Cerebellar nuclear complex (tissue), 1 donor: ENCODE data around the gene OR1I1.

Experiments
- DNase-seq, 2 experiments: peaks; one replicate each; lab custom pipeline; 2025; lab: John Stamatoyannopoulos, UW

OR1I1 gene

GRCh38 chr19:15098460-15098859 is 16.4 kb downstream of the OR1I1 start:
- no peak for DNase-seq

GRCh38 chr19:15099017-15099582 is 17.1 kb downstream of the OR1I1 start:
- no peak for DNase-seq

- no peak for DNase-seq
These were observed 19.6 kb downstream of the OR1I1 start for GRCh38 chr19:15101479-15102082.

- DNase-seq = no peak
These were observed 22.0 kb downstream of the OR1I1 start for GRCh38 chr19:15104003-15104402.

GRCh38 chr19:15104411-15104810 is 22.4 kb downstream of the OR1I1 start:
- no peak for DNase-seq

- DNase-seq = no peak
These were observed 23.0 kb downstream of the OR1I1 start for GRCh38 chr19:15105044-15105443.

- DNase-seq = no peak
These were observed 25.3 kb downstream of the OR1I1 start, which contains the start of gene SYDE1 for GRCh38 chr19:15107061-15108010. Gene SYDE1, plus strand, starts transcription at chr19:15107401. Its CDS starts 33 bp downstream, at chr19:15107434.

- DNase-seq = no peak
These were observed 26.3 kb downstream of the OR1I1 start for GRCh38 chr19:15108145-15108844.

- no peak for DNase-seq
These were observed 27.1 kb downstream of the OR1I1 start for GRCh38 chr19:15108845-15109767.

- DNase-seq = no peak
These were observed 27.9 kb downstream of the OR1I1 start for GRCh38 chr19:15109768-15110417.

GRCh38 chr19:15110418-15110815 is 28.4 kb downstream of the OR1I1 start:
- DNase-seq = no peak

- no peak for DNase-seq
These were observed 29.7 kb downstream of the OR1I1 start for GRCh38 chr19:15111758-15112157.

- DNase-seq = no peak
These were observed 30.4 kb downstream of the OR1I1 start for GRCh38 chr19:15112385-15112784.

GRCh38 chr19:15113245-15114152 is 31.5 kb downstream of the OR1I1 start:
- DNase-seq = no peak

- no peak for DNase-seq
These were observed 32.1 kb downstream of the OR1I1 start for GRCh38 chr19:15114153-15114540.

- no peak for DNase-seq
These were observed 33.1 kb downstream of the OR1I1 start for GRCh38 chr19:15115080-15115479.

GRCh38 chr19:15115762-15116615 is 34.0 kb downstream of the OR1I1 start:
- no peak for DNase-seq

- DNase-seq = no peak
These were observed 34.8 kb downstream of the OR1I1 start for GRCh38 chr19:15116856-15117255.

GRCh38 chr19:15118248-15118647 is 36.2 kb downstream of the OR1I1 start:
- DNase-seq = no peak
